Activated naive CD4-positive, alpha-beta T cell treated with anti-CD3 and anti-CD28 coated beads for 36 hours (primary cell): ENCODE results near the gene ASXL2. TPM values are rescaled to one million over a fixed set of nuclear protein-coding genes. Genes with fewer than 3 reads are reported as not detected.
"Not testable (repeated sequence)": the region's sequence is repeated elsewhere in the genome, so short reads cannot be mapped to it uniquely, and the experiment has no call there.

Source experiments
- CTCF ChIA-PET: fragments of 350-600 bp; sonication (Branson Sonifier 250); formaldehyde crosslinking; loops from one replicate; lab custom pipeline; 2021; ENCODE audit warnings: antibody characterized with exemption; lab: Charles Lee
- DNase-seq: peaks from one replicate; pipeline ENCODE4 v3.0.0-alpha.2; 2020
- H3K27ac Mint-ChIP-seq: one replicate; pipeline ENCODE4 v1.8.0; 2021; ENCODE audit warnings: mild to moderate bottlenecking, mixed read lengths
- H3K27me3 Mint-ChIP-seq: one replicate; pipeline ENCODE4 v1.8.0; 2021; ENCODE audit warnings: low read depth, mixed read lengths
- H3K36me3 Mint-ChIP-seq: one replicate; pipeline ENCODE4 v1.8.0; 2021; ENCODE audit warnings: low read depth, mixed read lengths
- H3K4me1 Mint-ChIP-seq: one replicate; pipeline ENCODE4 v1.8.0; 2021; ENCODE audit warnings: low read depth, mixed read lengths
- H3K4me3 Mint-ChIP-seq: one replicate; pipeline ENCODE4 v1.8.0; 2021; ENCODE audit warnings: mild to moderate bottlenecking, moderate library complexity, mixed read lengths
- H3K9me3 Mint-ChIP-seq: one replicate; pipeline ENCODE4 v1.8.0; 2021; ENCODE audit warnings: mixed read lengths
- intact Hi-C: fragments of 100-400 bp; cut with micrococcal nuclease; formaldehyde crosslinking; loops from one replicate; pipeline ENCODE4 v1.15.1; 2023
- total RNA-seq, 2 experiments: library from RNA; stranded (reverse); gene quantifications; one replicate each; pipeline ENCODE4 v1.2.3, GENCODE V29; 2021

The ASXL2 gene
- 10 to 100 TPM; 25.2 to 29.1 TPM for total RNA-seq

GRCh38 chr2:25878361-25879132 lies at the start of gene ASXL2:
TSS of gene ASXL2 (minus strand) at chr2:25878487. CDS start at chr2:25878222, 265 bp downstream.
- Mint-ChIP-seq H3K27ac (peak within 1 kb of the TSS; percentile 96), H3K9me3 (no peaks in the 10 kb centered on the region), H3K4me3 (peak within 1 kb of the TSS; percentile 91), H3K4me1 (peaks cover 43% of the 10 kb centered on the region), H3K36me3 (peaks cover 3% of the 10 kb centered on the region), H3K27me3 (no peaks in the 10 kb centered on the region)
- CTCF ChIA-PET, result interaction anchor here (0.5 to 3.0 kb wide), 7 partner anchors 10 to 626 kb away, joined by 4 to 30 read pairs (median 5); no protein-coding TSS in a partner anchor
- peak; percentile 97 for DNase-seq
- intact Hi-C loops, result loop anchor here (1.0 to 5.0 kb wide), 11 partner anchors 26 to 909 kb away; partner anchors contain the start of genes ADGRF3, CENPA, DNAJC27 and DTNB

GRCh38 chr2:25926984-25927756 lies 48.9 kb upstream of the ASXL2 start:
- no peak for DNase-seq
- H3K4me3 Mint-ChIP-seq, result no peak overlapping the region
- H3K9me3 Mint-ChIP-seq, result no peaks in the 10 kb centered on the region
- H3K27ac Mint-ChIP-seq, result no peak overlapping the region
- intact Hi-C loops, result no loop called here
- H3K36me3 Mint-ChIP-seq, result no peaks in the 10 kb centered on the region
- no peaks in the 10 kb centered on the region for H3K27me3 Mint-ChIP-seq
- H3K4me1 Mint-ChIP-seq, result no peaks in the 10 kb centered on the region
- CTCF ChIA-PET, result no interaction called here

- Mint-ChIP-seq H3K27ac (no peak overlapping the region), H3K9me3 (no peaks in the 10 kb centered on the region), H3K36me3 (no peaks in the 10 kb centered on the region), H3K4me3 (no peak overlapping the region), H3K4me1 (no peaks in the 10 kb centered on the region), H3K27me3 (no peaks in the 10 kb centered on the region)
- intact Hi-C loops, result no loop called here
- no peak for DNase-seq
- CTCF ChIA-PET, result interaction anchor here (1.1 kb wide), 1 partner anchor 70 kb away, joined by 3 read pairs; no protein-coding TSS in a partner anchor
Measured at GRCh38 chr2:25922501-25922900, 44.2 kb upstream of the ASXL2 start.

GRCh38 chr2:25920786-25921415 lies 42.6 kb upstream of the ASXL2 start:
- no peaks in the 10 kb centered on the region for H3K9me3 Mint-ChIP-seq
- peaks cover 8% of the 10 kb centered on the region for H3K4me1 Mint-ChIP-seq
- intact Hi-C loops, result no loop called here
- H3K36me3 Mint-ChIP-seq, result no peaks in the 10 kb centered on the region
- H3K27me3 Mint-ChIP-seq, result no peaks in the 10 kb centered on the region
- H3K4me3 Mint-ChIP-seq, result no peak overlapping the region
- H3K27ac Mint-ChIP-seq, result no peak overlapping the region
- no peak for DNase-seq
- CTCF ChIA-PET, result no interaction called here

- no peaks in the 10 kb centered on the region for H3K27me3 Mint-ChIP-seq
- CTCF ChIA-PET, result no interaction called here
- no peak for DNase-seq
- intact Hi-C loops, result no loop called here
- no peaks in the 10 kb centered on the region for H3K36me3 Mint-ChIP-seq
- H3K9me3 Mint-ChIP-seq, result no peaks in the 10 kb centered on the region
- no peak overlapping the region for H3K4me3 Mint-ChIP-seq
- no peak overlapping the region for H3K27ac Mint-ChIP-seq
- H3K4me1 Mint-ChIP-seq, result peaks cover 8% of the 10 kb centered on the region
Measured at GRCh38 chr2:25920336-25920735, 42.0 kb upstream of the ASXL2 start.

- intact Hi-C loops, result no loop called here
- CTCF ChIA-PET, result no interaction called here
- peaks cover 11% of the 10 kb centered on the region for H3K4me1 Mint-ChIP-seq
- no peaks in the 10 kb centered on the region for H3K9me3 Mint-ChIP-seq
- no peak for DNase-seq
- H3K4me3 Mint-ChIP-seq, result no peak overlapping the region
- no peak overlapping the region for H3K27ac Mint-ChIP-seq
- no peaks in the 10 kb centered on the region for H3K36me3 Mint-ChIP-seq
- no peaks in the 10 kb centered on the region for H3K27me3 Mint-ChIP-seq
Measured at GRCh38 chr2:25917832-25918231, 39.5 kb upstream of the ASXL2 start.

- intact Hi-C loops, result not testable (repeated sequence)
- peaks cover 12% of the 10 kb centered on the region for H3K4me1 Mint-ChIP-seq
Measured at GRCh38 chr2:25917411-25917810, 39.1 kb upstream of the ASXL2 start.

GRCh38 chr2:25915944-25916772 lies 37.9 kb upstream of the ASXL2 start:
- H3K27ac Mint-ChIP-seq, H3K9me3 Mint-ChIP-seq, H3K27me3 Mint-ChIP-seq, H3K36me3 Mint-ChIP-seq: not testable (repeated sequence)
- intact Hi-C loops, result loop anchor here (1.0 kb wide), 1 partner anchor 64 kb away; no protein-coding TSS in a partner anchor
- Mint-ChIP-seq H3K4me1 (peaks cover 12% of the 10 kb centered on the region), H3K4me3 (peak overlapping the region; percentile 61)
- CTCF ChIA-PET, result interaction anchor here (0.6 to 1.7 kb wide), 4 partner anchors 9 to 64 kb away, joined by 3 to 6 read pairs (median 4); no protein-coding TSS in a partner anchor
- peak; percentile 33 for DNase-seq

More at GRCh38 chr2:25917411-25917810, 39.1 kb upstream of the ASXL2 start:
- not testable (repeated sequence) for H3K27ac Mint-ChIP-seq, H3K36me3 Mint-ChIP-seq, H3K9me3 Mint-ChIP-seq, H3K4me3 Mint-ChIP-seq, H3K27me3 Mint-ChIP-seq, DNase-seq
- CTCF ChIA-PET, result interaction anchor here (1.7 kb wide), 1 partner anchor 66 kb away, joined by 6 read pairs; no protein-coding TSS in a partner anchor

- H3K27me3 Mint-ChIP-seq, H3K4me3 Mint-ChIP-seq, intact Hi-C loops, H3K9me3 Mint-ChIP-seq, CTCF ChIA-PET, DNase-seq, H3K27ac Mint-ChIP-seq, H3K36me3 Mint-ChIP-seq: not testable (repeated sequence)
- peaks cover 12% of the 10 kb centered on the region for H3K4me1 Mint-ChIP-seq
Measured at GRCh38 chr2:25915411-25915810, 37.1 kb upstream of the ASXL2 start.

- H3K4me1 Mint-ChIP-seq, result peaks cover 12% of the 10 kb centered on the region
- CTCF ChIA-PET, result not testable (repeated sequence)
Measured at GRCh38 chr2:25913696-25913973, 35.3 kb upstream of the ASXL2 start.

GRCh38 chr2:25912851-25913695 lies 34.8 kb upstream of the ASXL2 start:
- CTCF ChIA-PET, result no interaction called here
- H3K36me3 Mint-ChIP-seq, result no peaks in the 10 kb centered on the region
- no peak overlapping the region for H3K4me3 Mint-ChIP-seq

More at GRCh38 chr2:25913696-25913973, 35.3 kb upstream of the ASXL2 start:
- intact Hi-C loops, H3K9me3 Mint-ChIP-seq, H3K36me3 Mint-ChIP-seq, H3K27me3 Mint-ChIP-seq, H3K27ac Mint-ChIP-seq, DNase-seq, H3K4me3 Mint-ChIP-seq: not testable (repeated sequence)

More at GRCh38 chr2:25912851-25913695, 34.8 kb upstream of the ASXL2 start:
- Mint-ChIP-seq H3K4me1 (peaks cover 12% of the 10 kb centered on the region), H3K9me3 (no peaks in the 10 kb centered on the region), H3K27ac (no peak overlapping the region), H3K27me3 (no peaks in the 10 kb centered on the region)
- intact Hi-C loops, result no loop called here
- DNase-seq, result no peak
